ENCODE results near the gene NCAM1.

- TF ChIP-seq PKNOX1 (IDR thresholded peaks at IDR 0.05) (no peak), ARNT (IDR thresholded peaks at IDR 0.05) (no peak), SUZ12 (IDR thresholded peaks at IDR 0.05) (no peak), SP1 (IDR thresholded peaks at IDR 0.05) (no peak)
These were observed 279.8 kb downstream of the NCAM1 start for GRCh38 chr11:113240790-113241635.
